ENCODE data around the gene TAMALIN.

The TAMALIN gene

GRCh38 chr12:52037248-52037861, 30.6 kb downstream of the TAMALIN start:
- DNase-seq, result no peak

- no peak for DNase-seq
Measured at GRCh38 chr12:52038447-52038846, 31.7 kb downstream of the TAMALIN start.

- DNase-seq, result no peak
Measured at GRCh38 chr12:52041035-52041434, 34.3 kb downstream of the TAMALIN start.

- peak in 2 of 4 experiments; percentile 15 to 31 for DNase-seq
Measured at GRCh38 chr12:52041695-52042123, 35.0 kb downstream of the TAMALIN start.

GRCh38 chr12:52042706-52043385, 36.1 kb downstream of the TAMALIN start:
- DNase-seq, result no peak

- DNase-seq, result no peak
Measured at GRCh38 chr12:52043386-52044212, 36.9 kb downstream of the TAMALIN start.

GRCh38 chr12:52044292-52044983, 37.7 kb downstream of the TAMALIN start:
- no peak for DNase-seq

GRCh38 chr12:52045794-52046199, 39.1 kb downstream of the TAMALIN start:
- DNase-seq, result no peak

GRCh38 chr12:52046859-52047258, 40.1 kb downstream of the TAMALIN start:
- DNase-seq, result no peak

- no peak for DNase-seq
Measured at GRCh38 chr12:52049286-52049685, 42.5 kb downstream of the TAMALIN start.

- no peak for DNase-seq
Measured at GRCh38 chr12:52049688-52050087, 42.9 kb downstream of the TAMALIN start.

- no peak for DNase-seq
Measured at GRCh38 chr12:52050116-52050757, 43.5 kb downstream of the TAMALIN start.

GRCh38 chr12:52050758-52051541, 44.2 kb downstream of the TAMALIN start, which contains the start of gene NR4A1:
NR4A1 (plus strand) TSS chr12:52051442; CDS start chr12:52054329, 2,887 bp downstream.
- DNase-seq, result peak; percentile 97 to 99 (median 98)

- DNase-seq, result no peak
Measured at GRCh38 chr12:52052468-52053186, 45.9 kb downstream of the TAMALIN start.

- DNase-seq, result no peak
Measured at GRCh38 chr12:52053536-52054209, 46.9 kb downstream of the TAMALIN start.

GRCh38 chr12:52054231-52054832, 47.6 kb downstream of the TAMALIN start:
- DNase-seq, result no peak

GRCh38 chr12:52054833-52055730, 48.3 kb downstream of the TAMALIN start:
- DNase-seq, result no peak
